ENCODE results near the gene PRKAR2B. TPM values are rescaled to one million over a fixed set of nuclear protein-coding genes. Genes with fewer than 3 reads are reported as not detected.
"Not testable (repeated sequence)": the region's sequence is repeated elsewhere in the genome, so short reads cannot be mapped to it uniquely, and the experiment has no call there.

The PRKAR2B gene
- total RNA-seq, 1 donor from 2014 or later = 24.2 TPM

DNA sequence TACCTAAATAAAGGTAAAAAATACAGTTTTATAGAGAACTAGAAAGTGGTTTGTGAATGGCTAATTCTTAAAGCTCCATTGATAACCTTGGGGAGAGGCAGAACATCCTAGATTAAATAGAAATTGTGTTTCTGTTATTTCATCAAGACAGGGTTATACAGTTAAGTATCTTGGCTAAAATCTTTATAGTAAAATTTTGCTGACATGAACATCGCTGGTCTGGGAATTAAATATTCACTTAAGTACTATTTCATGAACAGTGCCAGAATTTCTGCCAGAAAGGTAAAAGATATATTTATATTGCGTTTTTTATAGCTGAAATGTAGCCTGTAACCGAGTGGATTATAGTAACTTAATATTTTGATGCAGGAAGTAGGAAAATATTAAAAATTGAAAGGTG is 70.6 kb downstream of the PRKAR2B start:
- DNase-seq (ENCODE audit: extremely low read depth, low read depth, low spot score) = no peak

GRCh38 chr7:107115762-107116540 is 71.4 kb downstream of the PRKAR2B start:
- DNase-seq (ENCODE audit: extremely low read depth, low read depth, low spot score) = no peak

DNA sequence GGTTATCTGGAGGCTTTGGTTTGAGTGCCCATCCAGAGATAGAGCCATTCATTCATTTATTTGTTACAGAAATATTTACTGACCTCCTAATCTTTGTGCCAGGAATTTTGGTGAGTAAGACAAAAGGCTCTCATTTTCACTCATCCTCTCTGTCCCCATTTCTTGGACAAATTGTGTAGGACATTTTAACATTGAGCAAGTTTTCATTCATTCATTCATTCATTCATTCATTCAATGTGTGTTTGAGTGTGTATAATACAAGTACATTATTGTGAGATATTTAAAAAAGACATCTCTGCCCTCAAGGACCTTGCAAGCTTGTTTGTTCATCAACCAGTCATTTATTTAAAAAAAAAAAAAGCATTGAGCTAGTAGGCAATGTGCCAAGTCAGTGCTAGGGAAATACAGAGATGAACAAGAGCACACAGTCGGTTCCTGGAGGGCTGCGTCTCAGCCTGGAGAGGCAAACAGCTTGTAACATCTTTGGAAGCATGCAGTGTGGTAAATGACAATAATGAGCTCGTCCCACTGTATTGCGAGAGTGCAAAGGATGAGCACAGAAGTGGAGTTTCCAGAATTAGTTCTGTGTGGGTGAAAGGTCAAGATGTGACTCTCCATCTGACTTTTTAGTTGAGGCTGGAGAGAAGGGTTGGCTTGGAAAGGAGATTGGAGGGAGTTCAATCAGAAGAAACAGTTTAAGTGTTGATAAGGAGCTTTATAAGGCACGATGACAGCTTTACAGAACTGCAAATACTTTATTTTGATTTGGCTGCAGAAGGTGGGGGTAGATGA is 73.8 kb downstream of the PRKAR2B start:
- no peak for DNase-seq (ENCODE audit: extremely low read depth, low read depth, low spot score)

GRCh38 chr7:107119376-107120105 is 75.0 kb downstream of the PRKAR2B start:
- DNase-seq (ENCODE audit: extremely low read depth, low read depth, low spot score) = no peak

- no peak for DNase-seq (ENCODE audit: extremely low read depth, low read depth, low spot score)
Measured at GRCh38 chr7:107122486-107122911, 78.0 kb downstream of the PRKAR2B start.

DNA sequence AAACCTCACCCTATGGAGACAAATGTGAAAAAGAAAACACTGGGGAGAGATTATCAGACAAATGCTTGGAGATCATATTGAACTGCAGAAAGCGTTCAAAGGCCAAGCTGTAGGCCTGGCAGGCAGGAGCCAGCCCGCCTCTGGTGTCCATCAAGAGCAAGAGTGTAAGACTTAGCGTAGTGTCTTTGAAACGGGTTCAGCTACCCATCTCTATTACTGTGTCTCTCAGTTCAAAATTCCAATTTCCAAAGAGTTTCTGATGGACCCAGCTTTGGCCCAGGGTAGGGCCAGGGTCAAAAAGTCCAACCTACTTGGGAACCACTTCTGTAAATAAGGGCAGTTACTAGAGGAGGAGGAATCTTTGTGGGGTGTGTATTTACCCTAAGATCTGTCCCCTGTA is 78.9 kb downstream of the PRKAR2B start:
- no peak for DNase-seq (ENCODE audit: extremely low read depth, low read depth, low spot score)

- no peak for DNase-seq (ENCODE audit: extremely low read depth, low read depth, low spot score)
Measured at GRCh38 chr7:107125475-107125874, 81.0 kb downstream of the PRKAR2B start.

- no peak for DNase-seq (ENCODE audit: extremely low read depth, low read depth, low spot score)
Measured at GRCh38 chr7:107128217-107128616, 83.7 kb downstream of the PRKAR2B start.

DNA sequence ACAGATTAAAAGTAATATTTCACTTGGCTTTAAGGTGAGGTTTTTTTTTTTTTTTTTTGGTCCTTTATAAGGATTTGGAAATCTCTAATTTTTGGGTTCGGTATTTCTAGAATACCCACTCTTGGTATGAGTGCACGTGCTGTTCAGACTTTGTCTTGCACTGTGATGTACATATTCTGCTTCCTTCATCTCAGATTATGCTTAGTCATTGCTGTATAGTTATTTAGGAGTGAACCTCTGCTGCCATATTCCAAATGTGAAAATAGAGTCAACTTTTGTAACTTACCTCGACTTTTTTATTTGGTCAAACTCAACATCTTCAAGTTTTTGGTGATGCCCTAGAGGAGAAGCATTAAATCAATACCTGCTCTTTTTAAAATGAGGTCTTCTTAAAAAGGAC is 84.2 kb downstream of the PRKAR2B start:
- DNase-seq (ENCODE audit: extremely low read depth, low read depth, low spot score) = no peak

DNA sequence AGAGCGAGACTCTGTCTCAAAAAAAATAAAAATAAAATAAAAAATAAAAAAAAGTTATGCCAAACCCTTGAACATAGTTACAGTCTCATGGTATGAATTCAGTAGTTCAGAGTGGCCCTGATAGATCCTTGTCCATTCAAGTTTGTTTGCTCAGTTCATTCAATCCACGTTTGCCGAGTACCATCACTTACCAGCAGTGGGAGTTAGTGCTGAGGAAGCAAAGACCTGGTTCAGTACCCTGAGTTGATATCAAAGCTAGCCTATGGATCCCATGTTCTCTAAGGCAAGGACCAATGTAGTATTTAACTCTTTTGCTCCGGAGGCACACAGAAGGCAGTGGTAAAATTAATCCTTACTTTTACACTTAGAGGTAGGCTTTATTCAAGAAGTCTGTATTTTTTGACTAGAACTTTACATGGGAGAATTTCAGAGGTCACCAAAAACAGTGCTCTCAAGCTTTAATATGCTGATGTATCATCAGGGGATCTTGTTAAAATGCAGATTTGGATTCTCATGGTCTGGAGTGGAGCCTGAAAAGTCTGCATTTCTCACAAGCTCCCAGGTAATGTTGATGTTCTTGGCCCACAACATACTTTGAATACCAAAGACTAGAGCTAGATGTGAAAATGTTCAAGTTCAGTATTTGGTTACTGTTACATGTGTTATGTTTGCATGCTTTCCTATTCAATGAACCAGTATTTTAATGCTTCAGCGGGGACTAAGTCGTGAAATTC is 86.1 kb downstream of the PRKAR2B start:
- DNase-seq (ENCODE audit: extremely low read depth, low read depth, low spot score) = no peak

- no peak for DNase-seq (ENCODE audit: extremely low read depth, low read depth, low spot score)
Measured at GRCh38 chr7:107133396-107133795, 88.9 kb downstream of the PRKAR2B start.

DNA sequence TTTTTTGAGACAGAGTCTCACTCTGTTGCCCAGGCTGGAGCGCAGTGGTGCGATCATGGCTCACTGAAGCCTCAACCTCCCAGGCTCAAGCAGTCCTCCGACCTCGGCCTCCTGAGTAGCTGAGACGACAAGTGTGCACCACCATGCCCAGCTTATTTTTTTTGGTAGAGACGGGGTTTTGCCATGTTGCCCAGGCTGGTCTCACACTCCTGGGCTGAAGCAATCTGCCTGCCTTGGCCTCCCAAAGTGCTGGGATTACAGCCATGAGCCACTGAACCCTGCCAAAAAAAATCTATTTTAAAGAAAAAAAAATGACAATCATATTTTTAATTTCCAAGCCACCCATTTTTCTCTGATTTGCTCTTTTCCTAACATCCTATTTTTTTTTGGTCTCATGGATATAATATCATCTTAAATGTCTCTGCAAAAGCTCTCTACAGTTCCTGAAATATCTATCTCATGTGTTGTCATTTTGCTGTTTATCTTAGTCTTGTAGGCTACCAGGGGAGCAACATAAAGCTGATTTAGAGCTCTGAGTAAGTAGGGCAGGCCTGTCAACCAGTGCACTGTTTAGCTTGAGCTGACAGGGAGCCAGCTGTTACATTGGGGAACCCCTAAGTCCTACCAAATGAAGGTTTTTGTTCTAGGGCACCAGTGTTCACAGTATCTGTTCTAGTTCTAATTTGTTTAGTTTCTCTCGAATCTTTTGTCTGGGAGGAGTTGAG is 94.4 kb downstream of the PRKAR2B start:
- DNase-seq (ENCODE audit: extremely low read depth, low read depth, low spot score) = no peak

DNA sequence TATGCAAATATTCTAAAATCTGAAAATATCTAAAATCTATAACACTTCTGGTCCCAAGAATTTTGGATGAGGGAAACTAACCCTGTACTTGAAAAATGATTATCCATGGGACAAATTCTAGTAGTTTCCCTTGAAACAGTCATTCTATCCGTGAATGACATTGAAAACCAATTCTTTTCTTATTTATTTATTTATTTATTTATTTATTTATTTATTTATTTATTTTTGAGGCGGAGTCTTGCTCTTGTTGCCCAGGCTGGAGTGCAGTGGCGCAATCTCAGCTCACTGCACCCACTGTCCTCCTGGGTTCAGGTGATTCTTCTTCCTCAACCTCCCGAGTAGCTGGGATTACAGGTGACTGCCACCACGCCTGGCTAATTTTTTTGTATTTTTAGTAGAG is 99.4 kb downstream of the PRKAR2B start:
- not testable (repeated sequence) for DNase-seq (ENCODE audit: extremely low read depth, low read depth, low spot score)

DNA sequence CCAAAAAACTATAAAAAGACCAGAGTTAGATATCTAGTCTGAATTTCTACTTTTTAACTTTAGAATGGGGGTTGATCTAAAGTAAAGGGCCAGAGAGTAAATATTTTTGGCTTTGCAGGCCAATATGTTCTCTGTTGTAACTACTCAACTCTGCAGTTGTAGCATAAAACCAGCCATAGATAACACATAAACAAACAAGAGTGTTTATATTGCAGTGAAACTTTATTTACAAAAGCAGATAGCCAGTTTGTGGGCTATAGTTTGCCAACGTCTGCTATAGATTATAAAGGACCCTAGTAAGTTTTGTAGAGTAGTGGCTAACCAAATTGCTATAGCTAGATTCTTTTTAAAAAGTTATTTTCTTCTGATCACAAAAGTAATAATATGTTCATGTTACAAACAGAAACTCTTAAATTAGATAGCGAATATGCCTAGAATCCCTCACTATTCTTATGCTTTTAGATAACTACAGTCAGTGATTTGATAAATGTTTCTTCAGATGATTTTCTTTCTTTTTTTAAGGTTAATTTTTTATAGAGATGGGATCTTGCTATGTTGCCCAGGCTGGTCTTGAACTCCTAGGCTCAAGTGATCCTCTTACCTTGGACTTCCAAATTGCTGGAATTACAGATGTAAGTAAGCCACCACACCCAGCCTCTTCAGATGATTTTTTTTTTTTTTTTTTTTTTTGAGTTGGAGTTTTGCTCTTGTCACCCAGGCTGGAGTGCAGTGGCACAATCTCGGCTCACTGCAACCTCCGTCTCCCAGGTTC is 100.7 kb downstream of the PRKAR2B start:
- DNase-seq (ENCODE audit: extremely low read depth, low read depth, low spot score) = no peak

GRCh38 chr7:107147464-107148393 is 103.2 kb downstream of the PRKAR2B start:
- no peak for DNase-seq (ENCODE audit: extremely low read depth, low read depth, low spot score)

DNA sequence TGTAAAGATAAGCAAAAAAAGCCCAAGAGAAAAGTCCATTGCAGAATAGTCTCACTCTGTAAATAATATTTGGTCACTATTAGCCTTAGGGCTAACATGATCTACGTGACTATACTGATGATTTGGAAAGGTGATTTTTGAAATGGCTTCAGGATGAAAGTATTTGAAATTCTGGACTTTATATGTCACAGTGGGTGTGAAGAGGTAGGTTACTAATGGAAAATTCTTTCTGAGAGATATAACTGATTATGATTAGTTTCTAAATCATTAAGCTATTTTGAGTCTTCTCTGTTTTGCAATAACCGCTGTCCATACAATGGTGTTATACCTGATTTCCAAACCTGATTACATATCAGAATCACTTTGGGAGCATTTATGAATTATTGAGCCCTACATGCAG is 104.2 kb downstream of the PRKAR2B start:
- no peak for DNase-seq (ENCODE audit: extremely low read depth, low read depth, low spot score)

- no peak for DNase-seq (ENCODE audit: extremely low read depth, low read depth, low spot score)
Measured at GRCh38 chr7:107149863-107150262, 105.4 kb downstream of the PRKAR2B start.

DNA sequence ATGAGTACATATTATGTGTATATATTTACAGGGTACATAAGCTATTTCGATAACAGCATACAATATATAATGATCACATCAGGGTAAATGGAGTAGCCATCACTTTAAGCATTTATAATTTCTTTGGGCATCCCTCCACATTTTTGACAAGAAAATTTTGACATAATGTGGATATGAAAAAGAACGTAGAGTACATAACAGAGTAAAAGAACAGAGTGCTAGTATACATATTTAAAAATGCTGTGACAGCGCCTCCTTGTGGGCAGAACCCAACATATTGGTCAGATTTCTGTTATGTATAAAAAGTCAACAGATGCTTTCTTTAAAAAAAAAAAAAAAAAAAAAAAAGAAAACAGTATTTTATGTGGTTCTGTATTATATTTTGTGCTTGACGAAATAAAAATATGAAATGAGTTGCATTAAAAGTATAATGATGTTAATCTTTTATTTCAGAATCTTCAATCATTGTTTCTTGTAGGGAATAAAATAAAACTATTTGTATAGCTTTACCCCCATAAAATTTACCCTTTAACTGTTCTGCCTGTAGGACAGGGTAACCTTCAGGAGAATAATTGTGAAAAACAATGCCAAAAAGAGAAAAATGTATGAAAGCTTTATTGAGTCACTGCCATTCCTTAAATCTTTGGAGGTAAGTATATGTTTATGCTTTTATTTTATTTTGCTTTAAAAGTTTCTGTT is 106.0 kb downstream of the PRKAR2B start:
- DNase-seq (ENCODE audit: extremely low read depth, low read depth, low spot score) = no peak

Measured in glomerular endothelial cell (primary cell).